Measurements from ENCODE around the gene TGFB3.

GRCh38 chr14:75915045-75915444, 66.8 kb downstream of the TGFB3 start:
- TF ChIP-seq CTCF (IDR thresholded peaks at IDR 0.05) (no peak), POLR2A (IDR thresholded peaks at IDR 0.05) (no peak)

Data from adrenal gland (tissue), 5 donors.